Trophoblast cell (in vitro differentiated cells and primary cell): ENCODE measurements around the gene ZNF302.
A peak's percentile ranks its signal among the peaks of the same experiment; 100 is the strongest.

Source experiments
- DNase-seq, 2 donors: peaks; one replicate each; pipeline ENCODE4 v3.0.0-alpha.2; 2016
- H2AFZ ChIP-seq: 2 replicates; pipeline ENCODE4 v1.6.1; 2013; ENCODE audit warnings: low read length, moderate library complexity, mild to moderate bottlenecking; ENCODE audit not compliant: insufficient read depth, poor library complexity
- H2AK5ac ChIP-seq: 2 replicates; pipeline ENCODE4 v1.6.1; 2013; ENCODE audit warnings: mild to moderate bottlenecking, low read length
- H2BK120ac ChIP-seq: 2 replicates; pipeline ENCODE4 v1.6.1; 2013; ENCODE audit warnings: low read length, mild to moderate bottlenecking, moderate library complexity; ENCODE audit not compliant: insufficient read depth, poor library complexity
- H2BK12ac ChIP-seq: 2 replicates; pipeline ENCODE4 v1.6.1; 2013; ENCODE audit warnings: mild to moderate bottlenecking, low read length, moderate library complexity
- H2BK5ac ChIP-seq: 2 replicates; pipeline ENCODE4 v1.6.1; 2013; ENCODE audit warnings: low read length, low read depth, moderate library complexity, mild to moderate bottlenecking; ENCODE audit not compliant: poor library complexity
- H3K14ac ChIP-seq: 2 replicates; pipeline ENCODE4 v1.6.1; 2013; ENCODE audit warnings: mild to moderate bottlenecking, low read length
- H3K18ac ChIP-seq: 2 replicates; pipeline ENCODE4 v1.6.1; 2013; ENCODE audit warnings: mild to moderate bottlenecking, low read length
- H3K23ac ChIP-seq: 2 replicates; pipeline ENCODE4 v1.6.1; 2013; ENCODE audit warnings: low read length
- H3K27ac ChIP-seq: 2 replicates; pipeline ENCODE4 v1.5.1; 2013; ENCODE audit warnings: low read depth, mild to moderate bottlenecking, inconsistent platforms, low read length, moderate library complexity
- H3K27me3 ChIP-seq: 2 replicates; pipeline ENCODE4 v1.6.1; 2013; ENCODE audit warnings: inconsistent platforms, mild to moderate bottlenecking, low read length, moderate library complexity; ENCODE audit not compliant: insufficient read depth
- H3K36me3 ChIP-seq, 2 experiments: 1 replicate in 1 of 2; 2 replicates in 1 of 2; pipeline ENCODE4 v1.6.1; 2013; ENCODE audit warnings: low read length in 2 of 2, mild to moderate bottlenecking in 2 of 2, moderate library complexity in 1 of 2; ENCODE audit not compliant: insufficient read depth in 2 of 2, control insufficient read depth in 1 of 2
- H3K4ac ChIP-seq: 2 replicates; pipeline ENCODE4 v1.6.1; 2013; ENCODE audit warnings: low read depth, mild to moderate bottlenecking, low read length, moderate library complexity
- H3K4me1 ChIP-seq, 2 experiments: 1 replicate in 1 of 2; 2 replicates in 1 of 2; pipeline ENCODE4 v1.6.1; 2013; ENCODE audit warnings: low read length in 2 of 2, mild to moderate bottlenecking in 2 of 2, moderate library complexity in 1 of 2; ENCODE audit not compliant: insufficient read depth in 2 of 2, control insufficient read depth in 1 of 2
- H3K4me2 ChIP-seq: 2 replicates; pipeline ENCODE4 v1.6.1; 2013; ENCODE audit warnings: inconsistent platforms, mild to moderate bottlenecking, low read length, moderate library complexity
- H3K4me3 ChIP-seq: 2 replicates; pipeline ENCODE4 v1.5.1; 2013; ENCODE audit warnings: mild to moderate bottlenecking, low read depth, low read length, inconsistent platforms
- H3K79me1 ChIP-seq: one replicate; pipeline ENCODE4 v1.6.1; 2013; ENCODE audit warnings: low read length
- H3K79me2 ChIP-seq: 2 replicates; pipeline ENCODE4 v1.6.1; 2013; ENCODE audit warnings: low read length, mild to moderate bottlenecking; ENCODE audit not compliant: control insufficient read depth, insufficient read depth, poor library complexity
- H3K9ac ChIP-seq: 2 replicates; pipeline ENCODE4 v1.6.1; 2013; ENCODE audit warnings: mild to moderate bottlenecking, low read length
- H3K9me3 ChIP-seq: 2 replicates; pipeline ENCODE4 v1.6.1; 2013; ENCODE audit warnings: low read depth, mild to moderate bottlenecking, control low read depth, inconsistent platforms, low read length; ENCODE audit not compliant: insufficient read depth
- H4K12ac ChIP-seq: 2 replicates; pipeline ENCODE4 v1.6.1; 2013; ENCODE audit warnings: low read depth, mild to moderate bottlenecking, low read length, moderate library complexity
- H4K8ac ChIP-seq: 2 replicates; pipeline ENCODE4 v1.6.1; 2013; ENCODE audit warnings: low read depth, mild to moderate bottlenecking, low read length, moderate library complexity
- H4K91ac ChIP-seq: one replicate; pipeline ENCODE4 v1.6.1; 2013; ENCODE audit warnings: low read depth, mild to moderate bottlenecking, low read length, moderate library complexity
- WGBS: extraction: QIAGEN DNeasy Blood & Tissue Kit; methylation state at CpG from one replicate; pipeline ENCODE4 v1.1.7; 2013; ENCODE audit warnings: missing lambda C conversion rate; ENCODE audit not compliant: insufficient read length, insufficient coverage; ENCODE audit errors: extremely low coverage; 5-methylcytosine and 5-hydroxymethylcytosine counted together

ZNF302 gene

GRCh38 chr19:34654796-34655195, 22.7 kb upstream of the ZNF302 start:
- WGBS: no CpG with 5 or more reads among the region's 2 CpGs
- H3K14ac ChIP-seq: no peak overlapping the region

DNA sequence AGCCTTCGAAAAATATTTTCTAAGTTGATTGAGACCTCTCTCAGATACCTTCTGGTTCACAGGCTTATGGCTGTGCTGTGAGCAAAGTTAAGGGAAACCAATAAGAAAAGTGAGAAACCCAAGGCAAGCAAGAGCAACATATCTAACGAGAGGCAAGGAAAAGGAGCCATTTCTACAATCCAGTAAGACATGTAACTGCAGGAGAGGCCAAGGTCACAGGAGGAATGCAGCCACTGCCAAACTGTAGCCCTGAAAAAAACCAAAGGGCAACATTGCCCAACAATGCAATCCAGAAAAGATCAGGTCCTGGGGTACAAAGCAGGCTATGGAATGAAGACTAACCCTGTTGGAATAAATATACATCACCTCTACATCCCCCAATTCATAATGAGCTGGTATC, 21.8 kb upstream of the ZNF302 start:
- WGBS: no CpG with 5 or more reads among the region's 2 CpGs
- no peak overlapping the region for H3K23ac ChIP-seq

More at GRCh38 chr19:34654796-34655195, 22.7 kb upstream of the ZNF302 start:
- Histone ChIP-seq H2AFZ (no peak overlapping the region), H2BK12ac (no peak overlapping the region), H3K4me1 (no peaks in the 10 kb centered on the region), H2BK120ac (no peak overlapping the region), H2BK5ac (no peak overlapping the region), H3K4me2 (no peak overlapping the region), H3K9ac (no peak overlapping the region), H3K79me2 (no peaks in the 10 kb centered on the region), H2AK5ac (no peak overlapping the region), H3K9me3 (peaks cover 8% of the 10 kb centered on the region), H3K79me1 (no peaks in the 10 kb centered on the region), H3K18ac (no peak overlapping the region), H3K23ac (no peak overlapping the region), H3K27me3 (no peaks in the 10 kb centered on the region), H3K4me3 (no peak overlapping the region), H4K12ac (no peak overlapping the region), H3K27ac (no peak overlapping the region), H3K4ac (no peak overlapping the region), H4K8ac (no peak overlapping the region), H4K91ac (no peak overlapping the region), H3K36me3 (no peaks in the 10 kb centered on the region)
- no peak for DNase-seq

GRCh38 chr19:34661357-34661756, 16.1 kb upstream of the ZNF302 start:
- Histone ChIP-seq H2AFZ (no peak overlapping the region), H3K9ac (no peak overlapping the region), H3K4ac (no peak overlapping the region), H3K4me3 (no peak overlapping the region), H3K14ac (no peak overlapping the region), H2BK120ac (no peak overlapping the region), H2BK12ac (no peak overlapping the region), H3K27me3 (no peaks in the 10 kb centered on the region), H2AK5ac (no peak overlapping the region), H3K36me3 (no peaks in the 10 kb centered on the region), H4K91ac (no peak overlapping the region), H3K18ac (no peak overlapping the region), H3K79me2 (no peaks in the 10 kb centered on the region), H3K4me2 (no peak overlapping the region), H3K79me1 (no peaks in the 10 kb centered on the region), H4K8ac (no peak overlapping the region), H3K23ac (no peak overlapping the region), H3K4me1 (no peaks in the 10 kb centered on the region), H2BK5ac (no peak overlapping the region), H4K12ac (no peak overlapping the region), H3K27ac (no peak overlapping the region), H3K9me3 (peaks cover 15% of the 10 kb centered on the region)
- DNase-seq: no peak
- WGBS: no CpG with 5 or more reads among the region's 3 CpGs

More for the DNA sequence above, 21.8 kb upstream of the ZNF302 start:
- H3K4ac ChIP-seq: no peak overlapping the region
- H2AK5ac ChIP-seq: no peak overlapping the region
- H3K4me3 ChIP-seq: no peak overlapping the region
- no peak overlapping the region for H3K9ac ChIP-seq
- no peak overlapping the region for H2BK5ac ChIP-seq
- H3K79me1 ChIP-seq: no peaks in the 10 kb centered on the region
- H3K4me2 ChIP-seq: no peak overlapping the region
- H3K4me1 ChIP-seq: no peaks in the 10 kb centered on the region
- no peak overlapping the region for H3K18ac ChIP-seq
- no peak overlapping the region for H3K14ac ChIP-seq
- no peak overlapping the region for H4K91ac ChIP-seq
- H4K12ac ChIP-seq: no peak overlapping the region
- peaks cover 3% of the 10 kb centered on the region for H3K9me3 ChIP-seq
- no peak for DNase-seq
- no peak overlapping the region for H4K8ac ChIP-seq
- no peak overlapping the region for H2BK120ac ChIP-seq
- H3K27ac ChIP-seq: no peak overlapping the region
- no peaks in the 10 kb centered on the region for H3K27me3 ChIP-seq
- no peak overlapping the region for H2BK12ac ChIP-seq
- no peaks in the 10 kb centered on the region for H3K79me2 ChIP-seq
- H3K36me3 ChIP-seq: no peaks in the 10 kb centered on the region
- H2AFZ ChIP-seq: no peak overlapping the region

GRCh38 chr19:34662919-34663318, 14.6 kb upstream of the ZNF302 start:
- no peak overlapping the region for H2BK120ac ChIP-seq
- H3K79me2 ChIP-seq: no peaks in the 10 kb centered on the region
- no peak overlapping the region for H2AFZ ChIP-seq
- H2BK5ac ChIP-seq: no peak overlapping the region
- H3K9me3 ChIP-seq: peaks cover 26% of the 10 kb centered on the region
- H4K12ac ChIP-seq: no peak overlapping the region
- H4K8ac ChIP-seq: no peak overlapping the region
- H3K36me3 ChIP-seq: no peaks in the 10 kb centered on the region
- no peak overlapping the region for H3K4me3 ChIP-seq
- no peaks in the 10 kb centered on the region for H3K79me1 ChIP-seq
- H4K91ac ChIP-seq: no peak overlapping the region
- no peak overlapping the region for H3K9ac ChIP-seq
- H3K27ac ChIP-seq: no peak overlapping the region
- DNase-seq: peak in 1 of 2 donors; percentile 29
- no peaks in the 10 kb centered on the region for H3K27me3 ChIP-seq
- H3K14ac ChIP-seq: no peak overlapping the region
- no peaks in the 10 kb centered on the region for H3K4me1 ChIP-seq
- no peak overlapping the region for H2AK5ac ChIP-seq
- H3K23ac ChIP-seq: no peak overlapping the region
- no CpG with 5 or more reads among the region's 5 CpGs for WGBS
- H3K4me2 ChIP-seq: no peak overlapping the region
- H3K18ac ChIP-seq: no peak overlapping the region
- no peak overlapping the region for H3K4ac ChIP-seq
- H2BK12ac ChIP-seq: no peak overlapping the region
